ENCODE data around the gene WNT3. TPM values are rescaled to one million over a fixed set of nuclear protein-coding genes. Genes with fewer than 3 reads are reported as not detected.
A peak's percentile ranks its signal among the peaks of the same experiment; 100 is the strongest.

Gene WNT3
- total RNA-seq, 4 donors from 2014 or later, result 0.21 to 0.90 (median 0.73) TPM

DNA sequence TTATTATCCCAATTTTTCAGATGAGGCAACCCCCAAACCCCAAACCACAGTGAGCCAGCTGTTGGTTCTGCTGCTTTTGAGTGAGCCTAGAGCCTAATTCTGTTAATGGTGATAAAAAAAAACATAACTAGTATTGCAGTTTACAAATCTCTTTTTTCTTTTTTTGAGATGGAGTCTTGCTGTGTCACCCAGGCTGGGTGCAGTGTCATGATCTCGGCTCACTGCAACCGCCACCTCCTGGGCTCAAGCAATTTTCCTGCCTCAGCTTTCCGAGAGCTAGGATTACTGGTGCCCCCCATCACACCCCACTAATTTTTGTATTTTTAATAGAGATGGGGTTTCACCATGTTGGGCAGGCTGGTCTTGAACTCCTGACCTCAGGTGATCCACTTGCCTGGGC lies 36.0 kb upstream of the WNT3 start:
- H3K36me3 ChIP-seq, result no peaks in the 10 kb centered on the region
- TF ChIP-seq, protein P1, sequence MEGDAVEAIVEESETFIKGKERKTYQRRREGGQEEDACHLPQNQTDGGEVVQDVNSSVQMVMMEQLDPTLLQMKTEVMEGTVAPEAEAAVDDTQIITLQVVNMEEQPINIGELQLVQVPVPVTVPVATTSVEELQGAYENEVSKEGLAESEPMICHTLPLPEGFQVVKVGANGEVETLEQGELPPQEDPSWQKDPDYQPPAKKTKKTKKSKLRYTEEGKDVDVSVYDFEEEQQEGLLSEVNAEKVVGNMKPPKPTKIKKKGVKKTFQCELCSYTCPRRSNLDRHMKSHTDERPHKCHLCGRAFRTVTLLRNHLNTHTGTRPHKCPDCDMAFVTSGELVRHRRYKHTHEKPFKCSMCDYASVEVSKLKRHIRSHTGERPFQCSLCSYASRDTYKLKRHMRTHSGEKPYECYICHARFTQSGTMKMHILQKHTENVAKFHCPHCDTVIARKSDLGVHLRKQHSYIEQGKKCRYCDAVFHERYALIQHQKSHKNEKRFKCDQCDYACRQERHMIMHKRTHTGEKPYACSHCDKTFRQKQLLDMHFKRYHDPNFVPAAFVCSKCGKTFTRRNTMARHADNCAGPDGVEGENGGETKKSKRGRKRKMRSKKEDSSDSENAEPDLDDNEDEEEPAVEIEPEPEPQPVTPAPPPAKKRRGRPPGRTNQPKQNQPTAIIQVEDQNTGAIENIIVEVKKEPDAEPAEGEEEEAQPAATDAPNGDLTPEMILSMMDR (IDR thresholded peaks at IDR 0.05), result no peak
- peaks cover 0 to 16% (median 7%) of the 10 kb centered on the region in 4 donors for H3K4me1 ChIP-seq
- DNase-seq (ENCODE audit: low spot score in 2 of 2), result no peak
- peaks cover 0 to 59% of the 10 kb centered on the region in 2 donors for H3K27me3 ChIP-seq
- H3K27ac ChIP-seq, result no peak overlapping the region
- WGBS, 2 donors, result 90 to 92% methylated on average over 3 of the region's 3 CpGs
- H3K4me3 ChIP-seq, result no peak overlapping the region
- H3K9me3 ChIP-seq, result no peaks in the 10 kb centered on the region

GRCh38 chr17:46853896-46854444 lies 35.5 kb upstream of the WNT3 start:
- H3K4me1 ChIP-seq, result peaks cover 0 to 16% (median 7%) of the 10 kb centered on the region in 4 donors
- peaks cover 0 to 63% of the 10 kb centered on the region in 2 donors for H3K27me3 ChIP-seq
- H3K9me3 ChIP-seq, result no peaks in the 10 kb centered on the region
- no peaks in the 10 kb centered on the region for H3K36me3 ChIP-seq
- no peak for DNase-seq (ENCODE audit: low spot score in 2 of 2)
- TF ChIP-seq, protein P1 (IDR thresholded peaks at IDR 0.05), result no peak
- TF ChIP-seq EP300 (IDR thresholded peaks at IDR 0.05) (no peak), POLR2A (IDR thresholded peaks at IDR 0.05) (no peak)
- no peak overlapping the region for H3K27ac ChIP-seq
- no peak overlapping the region for H3K4me3 ChIP-seq
- 84 to 86% methylated on average over 6 of the region's 6 CpGs for WGBS, 2 donors

DNA sequence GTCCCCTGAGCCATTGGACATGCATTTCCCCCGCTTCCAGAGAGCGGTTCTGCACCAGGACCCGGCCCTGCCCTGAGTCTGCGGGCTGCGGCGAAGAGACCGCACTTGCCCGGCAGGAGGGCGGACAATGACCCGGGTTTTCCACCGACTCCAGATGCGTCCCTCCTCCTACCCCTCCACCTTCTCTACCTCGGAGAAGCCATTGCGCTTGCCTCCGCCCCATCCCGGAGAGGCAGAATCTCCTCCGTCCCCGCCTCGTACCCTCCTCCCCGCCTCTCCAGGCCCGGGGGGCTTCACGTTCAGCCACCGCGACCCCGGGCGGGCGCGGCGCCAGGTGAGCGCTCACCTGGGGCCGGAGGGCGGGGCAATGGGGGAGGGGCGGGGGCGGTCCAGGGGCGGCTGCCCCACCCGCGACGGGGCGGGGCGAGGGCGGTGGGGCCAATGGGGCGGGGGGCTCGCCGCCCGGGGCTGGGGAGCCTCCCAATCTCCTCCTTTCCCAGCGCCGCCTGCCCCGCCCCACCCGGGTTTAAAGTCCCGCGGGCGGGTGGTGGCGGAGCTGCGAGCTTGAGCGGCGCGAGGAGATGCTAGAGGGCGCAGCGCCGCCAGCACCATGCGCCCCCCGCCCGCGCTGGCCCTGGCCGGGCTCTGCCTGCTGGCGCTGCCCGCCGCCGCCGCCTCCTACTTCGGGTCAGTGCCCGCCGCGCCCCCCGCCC lies 32.7 kb upstream of the WNT3 start, which contains the start of gene WNT9B:
Gene WNT9B (plus strand): TSS at position 555 of the 713 bp plus-strand sequence. CDS start 56 bp downstream, at position 611.
- no peaks in the 10 kb centered on the region for H3K9me3 ChIP-seq
- H3K27me3 ChIP-seq, result peaks cover 0 to 73% of the 10 kb centered on the region in 2 donors
- no peak for DNase-seq (ENCODE audit: low spot score in 2 of 2)
- 2 to 4% methylated on average over 40 to 61 of the region's 75 CpGs for WGBS, 2 donors
- peak within 1 kb of the TSS in 2 of 4 donors; percentile 22 to 47 for H3K4me3 ChIP-seq
- H3K36me3 ChIP-seq, result no peaks in the 10 kb centered on the region
- TF ChIP-seq EP300 (IDR thresholded peaks at IDR 0.05) (no peak), POLR2A (IDR thresholded peaks at IDR 0.05) (no peak)
- TF ChIP-seq, protein P1 (IDR thresholded peaks at IDR 0.05), result no peak
- H3K27ac ChIP-seq, result no peak within 1 kb of the TSS
- H3K4me1 ChIP-seq, result peaks cover 0 to 16% (median 7%) of the 10 kb centered on the region in 4 donors

- H3K27ac ChIP-seq, result no peak overlapping the region
- peak overlapping the region in 1 of 4 donors; percentile 18 for H3K4me3 ChIP-seq
- H3K9me3 ChIP-seq, result no peaks in the 10 kb centered on the region
- no peaks in the 10 kb centered on the region for H3K36me3 ChIP-seq
- WGBS, 2 donors, result 33 to 35% methylated on average over 12 to 13 of the region's 13 CpGs
- H3K27me3 ChIP-seq, result peaks cover 0 to 73% of the 10 kb centered on the region in 2 donors
- no peak for DNase-seq (ENCODE audit: low spot score in 2 of 2)
- TF ChIP-seq POLR2A (IDR thresholded peaks at IDR 0.05) (no peak), EP300 (IDR thresholded peaks at IDR 0.05) (no peak)
- TF ChIP-seq, protein P1 (IDR thresholded peaks at IDR 0.05), result no peak
- peaks cover 0 to 16% (median 7%) of the 10 kb centered on the region in 4 donors for H3K4me1 ChIP-seq
Observed at GRCh38 chr17:46850688-46851028, 32.2 kb upstream of the WNT3 start.

- Histone ChIP-seq H3K27me3 (peaks cover 0 to 63% of the 10 kb centered on the region in 2 donors), H3K4me3 (no peak overlapping the region), H3K27ac (no peak overlapping the region), H3K36me3 (no peaks in the 10 kb centered on the region), H3K9me3 (peaks cover 0 to 2% (median 0%) of the 10 kb centered on the region in 4 donors), H3K4me1 (peaks cover 0 to 16% (median 7%) of the 10 kb centered on the region in 4 donors)
- TF ChIP-seq, protein P1 (IDR thresholded peaks at IDR 0.05), result no peak
- no peak for TF ChIP-seq EP300 (IDR thresholded peaks at IDR 0.05)
- TF ChIP-seq POLR2A (IDR thresholded peaks at IDR 0.05), result no peak
- WGBS, 2 donors, result 57 to 64% methylated on average over 6 of the region's 6 CpGs
- no peak for DNase-seq (ENCODE audit: low spot score in 2 of 2)
Observed at GRCh38 chr17:46848534-46848933, 30.0 kb upstream of the WNT3 start.
